Body of pancreas (tissue), 4 donors: ENCODE results near the gene CHCHD5. TPM values are rescaled to one million over a fixed set of nuclear protein-coding genes. Genes with fewer than 3 reads are reported as not detected.

Source experiments
- ATAC-seq: fragments of 150-250 bp; one replicate; pipeline ENCODE4 v1.9.1; 2016
- DNase-seq, 4 donors: peaks; one replicate each; pipeline ENCODE4 v3.0.0-alpha.2; 2019
- H3K27ac ChIP-seq, 4 donors: fragments of 200-600 bp; sonication (generic); 1 replicate in 3 of 4; 2 replicates in 1 of 4; pipeline versions ENCODE4 v1.5.1 to v1.6.1; 2016 to 2019; ENCODE audit warnings: mild to moderate bottlenecking in 1 of 4, mixed read lengths in 1 of 4, moderate library complexity in 1 of 4
- H3K27me3 ChIP-seq, 2 donors: fragments of 200-600 bp; sonication (generic); one replicate each; pipeline ENCODE4 v1.6.0; 2016; ENCODE audit warnings: mild to moderate bottlenecking in 1 of 2
- H3K36me3 ChIP-seq, 2 donors: fragments of 200-600 bp; sonication (generic); replicated peaks in 1 of 2; 2 replicates each; pipeline ENCODE4 v1.5.1; 2016; ENCODE audit warnings: low read depth in 2 of 2; ENCODE audit not compliant: insufficient read depth in 1 of 2
- H3K4me1 ChIP-seq: fragments of 200-600 bp; sonication (generic); one replicate; pipeline ENCODE4 v1.6.0; 2016
- H3K4me3 ChIP-seq, 2 donors: fragments of 200-600 bp; sonication (generic); 1 replicate in 1 of 2; 2 replicates in 1 of 2; pipeline ENCODE4 v1.5.1; 2016 to 2019
- H3K9me3 ChIP-seq, 3 donors: fragments of 200-600 bp; sonication (generic); 1 replicate in 2 of 3; 2 replicates in 1 of 3; pipeline ENCODE4 v1.5.1; 2016
- POLR2A ChIP-seq, 3 donors: fragments of 450-650 bp; IDR thresholded peaks; one replicate each; pipeline ENCODE4 v1.6.1; 2016; ENCODE audit warnings: antibody characterized with exemption in 3 of 3, mild to moderate bottlenecking in 2 of 3
- WGBS, 2 donors: methylation state at CpG; one replicate each; pipeline ENCODE4 v1.1.5; 2017; 5-methylcytosine and 5-hydroxymethylcytosine counted together
- intact Hi-C: fragments of 100-400 bp; cut with DNase I; formaldehyde crosslinking; loops from one replicate; pipeline ENCODE4 v1.15.1; 2023
- total RNA-seq, 2 donors: library from RNA; depleted of rRNA; stranded (reverse); fragments of >200 nt; gene quantifications; one replicate each; pipeline ENCODE4 v1.1.0, GENCODE V29; 2016
- TF ChIP-seq, protein P1 (sequence below), 7 experiments: fragments of 450-650 bp in 4 of 7; fragments of 200-600 bp in 3 of 7; sonication (generic) in 3 of 7; IDR thresholded peaks; one replicate each; pipeline ENCODE4 v1.5.1; 2016 to 2019; ENCODE audit warnings: antibody characterized with exemption in 7 of 7

CHCHD5 gene
- total RNA-seq, 2 donors from 2014 or later, result 16.8 to 23.6 TPM

DNA sequence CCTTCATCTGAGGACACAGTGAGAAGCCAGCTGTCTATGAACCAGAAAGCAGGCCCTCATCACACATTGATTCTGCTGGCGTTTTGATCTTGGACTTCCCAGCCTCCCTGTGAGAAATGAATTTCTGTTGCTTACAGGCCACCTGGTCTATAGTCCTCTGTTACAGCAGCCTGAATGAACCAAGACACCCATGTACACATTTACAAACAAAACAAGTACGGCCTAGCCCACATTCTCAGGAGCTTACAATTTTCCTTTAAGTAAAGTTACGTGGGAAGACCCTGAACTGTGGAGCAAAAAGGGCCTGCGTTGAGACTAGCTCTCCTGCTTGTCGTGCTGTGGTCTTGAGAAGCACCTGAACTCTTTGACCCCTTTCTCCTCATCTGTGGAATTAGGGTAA is 49.3 kb downstream of the CHCHD5 start:
- Histone ChIP-seq H3K27ac (no peak overlapping the region), H3K4me3 (no peak overlapping the region), H3K36me3 (no peaks in the 10 kb centered on the region), H3K4me1 (no peaks in the 10 kb centered on the region), H3K27me3 (no peaks in the 10 kb centered on the region), H3K9me3 (no peaks in the 10 kb centered on the region)
- DNase-seq (no peak), ATAC-seq (no peak)
- WGBS, 2 donors, result 84 to 87% methylated on average over 5 of the region's 5 CpGs
- TF ChIP-seq POLR2A (IDR thresholded peaks at IDR 0.05), result no peak
- TF ChIP-seq, protein P1, sequence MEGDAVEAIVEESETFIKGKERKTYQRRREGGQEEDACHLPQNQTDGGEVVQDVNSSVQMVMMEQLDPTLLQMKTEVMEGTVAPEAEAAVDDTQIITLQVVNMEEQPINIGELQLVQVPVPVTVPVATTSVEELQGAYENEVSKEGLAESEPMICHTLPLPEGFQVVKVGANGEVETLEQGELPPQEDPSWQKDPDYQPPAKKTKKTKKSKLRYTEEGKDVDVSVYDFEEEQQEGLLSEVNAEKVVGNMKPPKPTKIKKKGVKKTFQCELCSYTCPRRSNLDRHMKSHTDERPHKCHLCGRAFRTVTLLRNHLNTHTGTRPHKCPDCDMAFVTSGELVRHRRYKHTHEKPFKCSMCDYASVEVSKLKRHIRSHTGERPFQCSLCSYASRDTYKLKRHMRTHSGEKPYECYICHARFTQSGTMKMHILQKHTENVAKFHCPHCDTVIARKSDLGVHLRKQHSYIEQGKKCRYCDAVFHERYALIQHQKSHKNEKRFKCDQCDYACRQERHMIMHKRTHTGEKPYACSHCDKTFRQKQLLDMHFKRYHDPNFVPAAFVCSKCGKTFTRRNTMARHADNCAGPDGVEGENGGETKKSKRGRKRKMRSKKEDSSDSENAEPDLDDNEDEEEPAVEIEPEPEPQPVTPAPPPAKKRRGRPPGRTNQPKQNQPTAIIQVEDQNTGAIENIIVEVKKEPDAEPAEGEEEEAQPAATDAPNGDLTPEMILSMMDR (IDR thresholded peaks at IDR 0.05), result no peak
- intact Hi-C loops, result loop anchor here (10.0 kb wide), 1 partner anchor 51 kb away; no protein-coding TSS in a partner anchor

DNA sequence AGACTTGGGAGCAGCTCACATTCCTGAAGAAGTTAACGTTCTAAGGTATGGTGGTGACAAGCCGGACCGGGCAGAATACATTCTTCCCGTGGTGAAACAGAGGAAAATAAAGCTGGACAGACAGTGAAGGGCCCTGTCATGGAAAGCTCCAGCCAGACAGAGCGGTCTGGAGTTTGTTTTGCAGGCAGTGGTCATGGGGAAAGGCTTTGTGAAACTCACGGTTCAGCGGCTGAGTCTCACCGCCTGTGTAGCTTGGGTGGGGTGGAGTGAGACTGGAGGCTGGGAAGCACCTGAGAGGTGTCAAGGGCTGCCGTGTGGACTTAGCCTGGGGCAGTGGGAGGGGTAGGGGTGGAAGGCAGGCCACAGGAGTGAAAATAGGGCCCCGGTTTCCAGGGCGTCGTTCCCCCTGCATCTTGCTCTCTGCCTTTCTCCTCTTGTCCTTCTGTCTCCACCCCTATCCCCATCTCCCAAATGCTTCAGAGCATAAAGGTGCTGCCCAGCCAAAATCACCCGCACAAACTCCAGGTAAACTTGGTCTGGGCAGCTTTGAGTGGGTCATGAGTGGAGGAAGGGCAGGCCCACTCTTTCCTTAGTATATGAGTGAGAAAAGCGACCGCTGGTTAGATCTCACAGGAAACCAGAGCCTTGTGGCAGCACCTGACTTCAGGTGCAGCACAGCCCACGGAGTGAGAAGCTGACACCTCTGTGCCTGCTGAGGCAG is 49.9 kb downstream of the CHCHD5 start:
- Histone ChIP-seq H3K27ac (no peak overlapping the region), H3K36me3 (no peaks in the 10 kb centered on the region), H3K27me3 (no peaks in the 10 kb centered on the region), H3K9me3 (no peaks in the 10 kb centered on the region), H3K4me1 (no peaks in the 10 kb centered on the region), H3K4me3 (no peak overlapping the region)
- intact Hi-C loops, result loop anchor here (10.0 kb wide), 1 partner anchor 50 kb away; no protein-coding TSS in a partner anchor
- DNase-seq (no peak), ATAC-seq (no peak)
- TF ChIP-seq, protein P1 (IDR thresholded peaks at IDR 0.05), result no peak
- TF ChIP-seq POLR2A (IDR thresholded peaks at IDR 0.05), result no peak
- WGBS, 2 donors, result 82 to 85% methylated on average over 16 of the region's 16 CpGs

DNA sequence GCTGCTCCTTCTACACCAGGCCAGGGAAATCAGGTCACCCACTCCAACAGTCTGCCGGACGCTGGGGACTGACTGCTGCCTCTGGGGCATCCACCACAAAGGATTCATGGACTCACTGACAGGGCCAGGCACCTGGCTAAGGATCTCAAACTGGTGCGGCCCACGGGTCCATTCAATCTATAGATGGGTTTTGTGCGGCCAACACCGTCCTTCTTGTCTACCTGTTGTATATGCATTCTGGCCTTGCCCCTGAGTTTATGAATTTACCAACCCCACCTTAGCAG is 50.4 kb downstream of the CHCHD5 start:
- Histone ChIP-seq H3K27me3 (no peaks in the 10 kb centered on the region), H3K4me1 (no peaks in the 10 kb centered on the region), H3K9me3 (no peaks in the 10 kb centered on the region), H3K4me3 (no peak overlapping the region), H3K27ac (no peak overlapping the region), H3K36me3 (no peaks in the 10 kb centered on the region)
- TF ChIP-seq, protein P1 (IDR thresholded peaks at IDR 0.05), result no peak
- no peak for TF ChIP-seq POLR2A (IDR thresholded peaks at IDR 0.05)
- DNase-seq (no peak), ATAC-seq (no peak)
- intact Hi-C loops, result loop anchor here (10.0 kb wide), 1 partner anchor 50 kb away; no protein-coding TSS in a partner anchor
- WGBS, 2 donors, result 87 to 90% methylated on average over 6 of the region's 6 CpGs

DNA sequence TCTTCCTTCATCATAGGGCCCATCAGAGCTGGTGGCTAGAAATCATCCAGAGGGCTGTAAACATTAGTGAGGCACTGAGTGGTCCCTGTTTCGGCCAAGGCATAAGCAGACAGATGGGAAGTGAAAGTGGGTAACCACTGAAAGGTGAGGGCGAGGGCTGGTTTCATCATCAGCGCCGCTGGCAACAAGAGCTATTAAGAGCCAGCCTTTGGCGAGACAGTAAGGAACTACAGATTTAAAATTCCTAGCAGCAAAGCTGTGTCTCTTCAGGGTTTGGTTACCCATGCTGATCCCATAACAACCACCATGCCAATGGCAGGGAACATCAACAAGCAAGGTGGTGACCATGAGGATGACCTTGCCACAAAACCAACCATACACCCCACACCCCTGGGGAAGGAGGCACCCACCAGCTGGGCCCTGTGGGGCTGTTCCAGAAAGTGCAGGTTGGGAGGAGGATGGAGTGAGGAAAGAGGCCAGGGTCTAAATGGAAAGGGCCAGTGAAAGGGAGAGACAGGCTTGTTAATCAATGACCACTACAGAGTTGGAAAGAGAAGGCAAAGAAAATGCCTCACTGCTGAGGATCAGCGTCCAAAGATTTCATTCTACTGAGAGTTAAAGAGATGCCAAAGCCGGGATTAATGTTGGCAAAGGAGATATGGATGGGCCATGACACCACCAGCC is 52.3 kb downstream of the CHCHD5 start:
- H3K27ac ChIP-seq, result no peak overlapping the region
- no peaks in the 10 kb centered on the region for H3K4me1 ChIP-seq
- no peak overlapping the region for H3K4me3 ChIP-seq
- no peaks in the 10 kb centered on the region for H3K9me3 ChIP-seq
- DNase-seq (no peak), ATAC-seq (no peak)
- no peaks in the 10 kb centered on the region for H3K36me3 ChIP-seq
- intact Hi-C loops, result loop anchor here (10.0 kb wide), 1 partner anchor 48 kb away; no protein-coding TSS in a partner anchor
- WGBS, 2 donors, result 63 to 78% methylated on average over 7 of the region's 7 CpGs
- H3K27me3 ChIP-seq, result no peaks in the 10 kb centered on the region
- TF ChIP-seq, protein P1 (IDR thresholded peaks at IDR 0.05), result no peak
- no peak for TF ChIP-seq POLR2A (IDR thresholded peaks at IDR 0.05)
